ENCODE data around the gene DEFB115. TPM values are rescaled to one million over a fixed set of nuclear protein-coding genes. Genes with fewer than 3 reads are reported as not detected.

The DEFB115 gene, protein sequence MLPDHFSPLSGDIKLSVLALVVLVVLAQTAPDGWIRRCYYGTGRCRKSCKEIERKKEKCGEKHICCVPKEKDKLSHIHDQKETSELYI
- not detected in 3 replicates for total RNA-seq (2021)
- Bru-seq, nascent RNA, result not detected
- long read RNA-seq, experiment 1, result 0 reads
- long read RNA-seq, experiment 2, result 0 reads
- long read RNA-seq, experiment 3, result 0 reads

DNA sequence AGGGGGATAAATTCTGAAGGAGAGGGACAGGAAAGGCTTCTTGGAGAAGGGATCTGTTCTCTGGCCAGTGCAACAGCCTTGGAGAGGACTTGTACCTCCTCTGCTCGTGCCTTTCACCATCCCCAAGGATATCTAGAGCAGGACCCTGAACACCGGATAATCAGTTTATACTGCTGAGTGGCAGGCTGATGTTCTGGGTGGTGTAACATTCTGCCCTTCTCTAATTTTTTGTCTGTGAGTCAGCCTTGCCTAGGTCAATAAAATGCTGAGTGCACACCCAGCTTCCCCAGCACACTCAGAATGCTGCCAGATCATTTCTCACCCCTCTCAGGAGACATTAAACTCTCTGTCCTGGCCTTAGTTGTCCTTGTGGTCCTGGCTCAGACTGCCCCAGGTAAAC, at the start of gene DEFB115:
Gene DEFB115 (plus strand): TSS at position 301 of the 400 bp plus-strand sequence. CDS start 0 bp downstream, at position 301.
- Mint-ChIP-seq H3K4me1 (no peaks in the 10 kb centered on the region), H3K9me3 (peaks cover 93% of the 10 kb centered on the region), H3K27me3 (ENCODE audit: low read depth) (peaks cover 5% of the 10 kb centered on the region; the same call in 1 of the 2 replicates), H3K4me3 (no peak within 1 kb of the TSS), H3K27ac (no peak within 1 kb of the TSS), H3K36me3 (peaks cover 71% of the 10 kb centered on the region)
- TF ChIP-seq TEAD4 (CRISPR knock-in tag; IDR thresholded peaks at IDR 0.05) (no peak), OVOL2 (CRISPR knock-in tag; IDR thresholded peaks at IDR 0.05; ENCODE audit: borderline replicate concordance) (no peak), ZNF317 (CRISPR knock-in tag; IDR thresholded peaks at IDR 0.05; ENCODE audit: borderline replicate concordance, low read depth) (no peak), CREM (CRISPR knock-in tag; IDR thresholded peaks at IDR 0.05) (no peak), NFATC4 (CRISPR knock-in tag; IDR thresholded peaks at IDR 0.05) (no peak)
- no peak for DNase-seq (ENCODE audit: low spot score)
- ATAC-seq, result no peak
- CTCF ChIA-PET, result no interaction called here
- POLR2A ChIA-PET, result no interaction called here

DNA sequence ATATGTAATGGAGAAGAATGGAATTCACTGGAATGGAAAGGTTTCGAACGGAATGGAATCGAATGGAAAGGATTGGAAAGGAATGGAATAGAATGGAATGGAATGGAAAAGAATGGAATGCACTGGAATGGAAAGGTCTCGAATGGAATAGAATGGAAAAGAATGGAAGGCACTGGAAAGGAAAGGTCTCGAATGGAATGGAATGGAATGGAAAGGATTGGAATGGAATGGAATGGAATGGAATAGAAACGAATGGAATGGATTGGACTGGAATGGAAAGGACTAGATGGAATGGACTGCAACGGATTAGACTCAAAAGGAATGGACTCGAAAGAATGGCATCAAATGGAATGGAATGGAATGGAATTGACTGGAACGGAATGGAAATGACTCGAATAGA, 20.5 kb upstream of the DEFB115 start:
- H3K36me3 Mint-ChIP-seq, result no peaks in the 10 kb centered on the region
- no peak overlapping the region for H3K4me3 Mint-ChIP-seq
- H3K27me3 Mint-ChIP-seq (ENCODE audit: low read depth), result no peaks in the 10 kb centered on the region
- H3K27ac Mint-ChIP-seq, result no peak overlapping the region
- no peak for DNase-seq (ENCODE audit: low spot score)
- no peak for ATAC-seq
- POLR2A ChIA-PET, result no interaction called here
- no peaks in the 10 kb centered on the region for H3K4me1 Mint-ChIP-seq
- CTCF ChIA-PET, result no interaction called here
- no peaks in the 10 kb centered on the region for H3K9me3 Mint-ChIP-seq
- no peak for TF ChIP-seq NFATC4 (CRISPR knock-in tag; IDR thresholded peaks at IDR 0.05)

DNA sequence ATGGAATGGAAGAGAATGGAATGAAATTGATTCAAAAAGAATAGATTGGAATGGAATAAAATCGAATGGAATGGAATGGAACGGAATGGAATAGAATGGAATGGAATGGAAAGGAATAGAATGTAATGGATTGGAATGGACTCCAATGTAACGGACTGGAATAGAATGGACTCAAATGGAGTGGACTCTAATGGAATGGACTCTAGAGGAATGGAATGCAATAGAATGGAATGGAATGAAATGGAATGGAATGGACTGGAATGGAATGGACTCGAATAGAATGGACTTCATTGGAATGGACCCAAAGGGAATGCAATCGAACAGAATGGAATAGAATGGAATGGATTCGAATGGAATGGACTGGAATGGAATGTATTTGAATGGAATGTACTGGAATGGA, 19.7 kb upstream of the DEFB115 start:
- POLR2A ChIA-PET, result no interaction called here
- Mint-ChIP-seq H3K4me1 (no peaks in the 10 kb centered on the region), H3K36me3 (no peaks in the 10 kb centered on the region)
- no peak for TF ChIP-seq EMX1 (CRISPR knock-in tag; IDR thresholded peaks at IDR 0.05)
- no peak for TF ChIP-seq OVOL2 (CRISPR knock-in tag; IDR thresholded peaks at IDR 0.05; ENCODE audit: borderline replicate concordance)
- no peak for TF ChIP-seq JAZF1 (CRISPR knock-in tag; IDR thresholded peaks at IDR 0.05)
- TF ChIP-seq, protein P1, sequence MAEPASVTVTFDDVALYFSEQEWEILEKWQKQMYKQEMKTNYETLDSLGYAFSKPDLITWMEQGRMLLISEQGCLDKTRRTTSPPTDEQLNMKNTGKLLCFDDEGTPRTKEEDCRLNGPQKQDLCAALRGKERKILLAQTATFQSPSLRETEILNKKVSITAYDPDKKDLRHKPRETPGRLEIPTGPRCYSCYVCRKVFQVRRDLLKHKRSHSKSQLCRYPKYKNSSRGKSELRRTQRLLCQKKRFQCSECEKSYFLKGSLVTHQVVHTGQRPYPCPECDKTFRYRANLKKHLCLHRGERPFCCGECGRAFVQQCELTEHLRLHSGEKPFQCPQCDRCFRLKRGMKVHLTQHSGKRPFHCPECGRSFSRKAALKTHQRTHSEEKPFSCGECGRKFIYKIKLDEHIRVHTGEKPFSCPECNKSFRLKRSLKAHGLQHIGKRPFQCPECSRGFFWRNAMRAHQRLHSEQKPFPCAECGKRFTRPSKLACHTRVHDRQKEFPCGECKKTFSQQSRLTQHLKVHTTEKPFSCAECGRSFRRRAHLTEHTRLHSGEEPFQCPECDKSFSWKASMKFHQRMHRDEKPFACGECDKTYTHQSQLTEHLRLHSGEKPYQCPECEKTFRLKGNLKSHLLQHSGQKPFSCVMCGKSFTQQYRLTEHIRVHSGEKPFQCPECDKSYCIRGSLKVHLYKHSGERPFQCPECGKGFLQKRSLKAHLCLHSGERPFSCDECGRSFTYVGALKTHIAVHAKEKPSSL (CRISPR knock-in tag; conservative IDR thresholded peaks at IDR 0.05), result no peak
- no peak for TF ChIP-seq ZNF219 (CRISPR knock-in tag; IDR thresholded peaks at IDR 0.05; ENCODE audit: borderline replicate concordance)
- TF ChIP-seq, protein P2, sequence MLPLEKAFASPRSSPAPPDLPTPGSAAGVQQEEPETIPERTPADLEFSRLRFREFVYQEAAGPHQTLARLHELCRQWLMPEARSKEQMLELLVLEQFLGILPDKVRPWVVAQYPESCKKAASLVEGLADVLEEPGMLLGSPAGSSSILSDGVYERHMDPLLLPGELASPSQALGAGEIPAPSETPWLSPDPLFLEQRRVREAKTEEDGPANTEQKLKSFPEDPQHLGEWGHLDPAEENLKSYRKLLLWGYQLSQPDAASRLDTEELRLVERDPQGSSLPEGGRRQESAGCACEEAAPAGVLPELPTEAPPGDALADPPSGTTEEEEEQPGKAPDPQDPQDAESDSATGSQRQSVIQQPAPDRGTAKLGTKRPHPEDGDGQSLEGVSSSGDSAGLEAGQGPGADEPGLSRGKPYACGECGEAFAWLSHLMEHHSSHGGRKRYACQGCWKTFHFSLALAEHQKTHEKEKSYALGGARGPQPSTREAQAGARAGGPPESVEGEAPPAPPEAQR (CRISPR knock-in tag; IDR thresholded peaks at IDR 0.05), result no peak
- TF ChIP-seq, protein P3, sequence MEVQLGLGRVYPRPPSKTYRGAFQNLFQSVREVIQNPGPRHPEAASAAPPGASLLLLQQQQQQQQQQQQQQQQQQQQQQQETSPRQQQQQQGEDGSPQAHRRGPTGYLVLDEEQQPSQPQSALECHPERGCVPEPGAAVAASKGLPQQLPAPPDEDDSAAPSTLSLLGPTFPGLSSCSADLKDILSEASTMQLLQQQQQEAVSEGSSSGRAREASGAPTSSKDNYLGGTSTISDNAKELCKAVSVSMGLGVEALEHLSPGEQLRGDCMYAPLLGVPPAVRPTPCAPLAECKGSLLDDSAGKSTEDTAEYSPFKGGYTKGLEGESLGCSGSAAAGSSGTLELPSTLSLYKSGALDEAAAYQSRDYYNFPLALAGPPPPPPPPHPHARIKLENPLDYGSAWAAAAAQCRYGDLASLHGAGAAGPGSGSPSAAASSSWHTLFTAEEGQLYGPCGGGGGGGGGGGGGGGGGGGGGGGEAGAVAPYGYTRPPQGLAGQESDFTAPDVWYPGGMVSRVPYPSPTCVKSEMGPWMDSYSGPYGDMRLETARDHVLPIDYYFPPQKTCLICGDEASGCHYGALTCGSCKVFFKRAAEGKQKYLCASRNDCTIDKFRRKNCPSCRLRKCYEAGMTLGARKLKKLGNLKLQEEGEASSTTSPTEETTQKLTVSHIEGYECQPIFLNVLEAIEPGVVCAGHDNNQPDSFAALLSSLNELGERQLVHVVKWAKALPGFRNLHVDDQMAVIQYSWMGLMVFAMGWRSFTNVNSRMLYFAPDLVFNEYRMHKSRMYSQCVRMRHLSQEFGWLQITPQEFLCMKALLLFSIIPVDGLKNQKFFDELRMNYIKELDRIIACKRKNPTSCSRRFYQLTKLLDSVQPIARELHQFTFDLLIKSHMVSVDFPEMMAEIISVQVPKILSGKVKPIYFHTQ (CRISPR knock-in tag; IDR thresholded peaks at IDR 0.05), result no peak
- TF ChIP-seq SOX15 (CRISPR knock-in tag; IDR thresholded peaks at IDR 0.05), result no peak
- no peak for TF ChIP-seq SP1 (CRISPR knock-in tag; conservative IDR thresholded peaks at IDR 0.05)
- TF ChIP-seq TP53 (CRISPR knock-in tag; IDR thresholded peaks at IDR 0.05), result no peak
- no peak for TF ChIP-seq RELA (CRISPR knock-in tag; IDR thresholded peaks at IDR 0.05; ENCODE audit: borderline replicate concordance)
- no peak for TF ChIP-seq ZNF423 (CRISPR knock-in tag; IDR thresholded peaks at IDR 0.05)
- TF ChIP-seq, protein P4, sequence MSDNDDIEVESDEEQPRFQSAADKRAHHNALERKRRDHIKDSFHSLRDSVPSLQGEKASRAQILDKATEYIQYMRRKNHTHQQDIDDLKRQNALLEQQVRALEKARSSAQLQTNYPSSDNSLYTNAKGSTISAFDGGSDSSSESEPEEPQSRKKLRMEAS (CRISPR knock-in tag; IDR thresholded peaks at IDR 0.05), result no peak
- no peak for TF ChIP-seq NR2C2 (CRISPR knock-in tag; IDR thresholded peaks at IDR 0.05)
- TF ChIP-seq, protein P5, sequence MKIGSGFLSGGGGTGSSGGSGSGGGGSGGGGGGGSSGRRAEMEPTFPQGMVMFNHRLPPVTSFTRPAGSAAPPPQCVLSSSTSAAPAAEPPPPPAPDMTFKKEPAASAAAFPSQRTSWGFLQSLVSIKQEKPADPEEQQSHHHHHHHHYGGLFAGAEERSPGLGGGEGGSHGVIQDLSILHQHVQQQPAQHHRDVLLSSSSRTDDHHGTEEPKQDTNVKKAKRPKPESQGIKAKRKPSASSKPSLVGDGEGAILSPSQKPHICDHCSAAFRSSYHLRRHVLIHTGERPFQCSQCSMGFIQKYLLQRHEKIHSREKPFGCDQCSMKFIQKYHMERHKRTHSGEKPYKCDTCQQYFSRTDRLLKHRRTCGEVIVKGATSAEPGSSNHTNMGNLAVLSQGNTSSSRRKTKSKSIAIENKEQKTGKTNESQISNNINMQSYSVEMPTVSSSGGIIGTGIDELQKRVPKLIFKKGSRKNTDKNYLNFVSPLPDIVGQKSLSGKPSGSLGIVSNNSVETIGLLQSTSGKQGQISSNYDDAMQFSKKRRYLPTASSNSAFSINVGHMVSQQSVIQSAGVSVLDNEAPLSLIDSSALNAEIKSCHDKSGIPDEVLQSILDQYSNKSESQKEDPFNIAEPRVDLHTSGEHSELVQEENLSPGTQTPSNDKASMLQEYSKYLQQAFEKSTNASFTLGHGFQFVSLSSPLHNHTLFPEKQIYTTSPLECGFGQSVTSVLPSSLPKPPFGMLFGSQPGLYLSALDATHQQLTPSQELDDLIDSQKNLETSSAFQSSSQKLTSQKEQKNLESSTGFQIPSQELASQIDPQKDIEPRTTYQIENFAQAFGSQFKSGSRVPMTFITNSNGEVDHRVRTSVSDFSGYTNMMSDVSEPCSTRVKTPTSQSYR (CRISPR knock-in tag; IDR thresholded peaks at IDR 0.05), result no peak
- TF ChIP-seq NR3C1 (CRISPR knock-in tag; conservative IDR thresholded peaks at IDR 0.05; ENCODE audit: low read depth), result no peak
- TF ChIP-seq, protein P6, sequence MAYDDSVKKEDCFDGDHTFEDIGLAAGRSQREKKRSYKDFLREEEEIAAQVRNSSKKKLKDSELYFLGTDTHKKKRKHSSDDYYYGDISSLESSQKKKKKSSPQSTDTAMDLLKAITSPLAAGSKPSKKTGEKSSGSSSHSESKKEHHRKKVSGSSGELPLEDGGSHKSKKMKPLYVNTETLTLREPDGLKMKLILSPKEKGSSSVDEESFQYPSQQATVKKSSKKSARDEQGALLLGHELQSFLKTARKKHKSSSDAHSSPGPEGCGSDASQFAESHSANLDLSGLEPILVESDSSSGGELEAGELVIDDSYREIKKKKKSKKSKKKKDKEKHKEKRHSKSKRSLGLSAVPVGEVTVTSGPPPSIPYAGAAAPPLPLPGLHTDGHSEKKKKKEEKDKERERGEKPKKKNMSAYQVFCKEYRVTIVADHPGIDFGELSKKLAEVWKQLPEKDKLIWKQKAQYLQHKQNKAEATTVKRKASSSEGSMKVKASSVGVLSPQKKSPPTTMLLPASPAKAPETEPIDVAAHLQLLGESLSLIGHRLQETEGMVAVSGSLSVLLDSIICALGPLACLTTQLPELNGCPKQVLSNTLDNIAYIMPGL (CRISPR knock-in tag; IDR thresholded peaks at IDR 0.05), result no peak

More for the DNA sequence above, 19.7 kb upstream of the DEFB115 start:
- CTCF ChIA-PET, result no interaction called here
- H3K4me3 Mint-ChIP-seq, result no peak overlapping the region
- no peak for ATAC-seq
- no peak overlapping the region for H3K27ac Mint-ChIP-seq
- DNase-seq (ENCODE audit: low spot score), result no peak
- no peaks in the 10 kb centered on the region for H3K27me3 Mint-ChIP-seq (ENCODE audit: low read depth)
- H3K9me3 Mint-ChIP-seq, result no peaks in the 10 kb centered on the region
